Keratinocyte (primary cell): ENCODE measurements around the gene CAMKMT.

Experiments used
- EZH2 ChIP-seq: IDR thresholded peaks from one replicate; pipeline ENCODE4 v1.6.1; 2012; ENCODE audit warnings: inconsistent platforms, mild to moderate bottlenecking, low read length, moderate library complexity
- TF ChIP-seq, protein P1 (sequence below), 3 experiments: IDR thresholded peaks in 1 of 3; conservative IDR thresholded peaks in 1 of 3; optimal IDR thresholded peaks in 1 of 3; 2 replicates in 2 of 3; 3 replicates in 1 of 3; pipeline versions ENCODE3 to v1.5.1; 2011; ENCODE audit warnings: low read length in 3 of 3, mild to moderate bottlenecking in 3 of 3, moderate library complexity in 2 of 3, control low read depth in 1 of 3, inconsistent platforms in 1 of 3; ENCODE audit not compliant: insufficient read depth in 2 of 3; ENCODE audit errors: extremely low read depth in 1 of 3

DNA sequence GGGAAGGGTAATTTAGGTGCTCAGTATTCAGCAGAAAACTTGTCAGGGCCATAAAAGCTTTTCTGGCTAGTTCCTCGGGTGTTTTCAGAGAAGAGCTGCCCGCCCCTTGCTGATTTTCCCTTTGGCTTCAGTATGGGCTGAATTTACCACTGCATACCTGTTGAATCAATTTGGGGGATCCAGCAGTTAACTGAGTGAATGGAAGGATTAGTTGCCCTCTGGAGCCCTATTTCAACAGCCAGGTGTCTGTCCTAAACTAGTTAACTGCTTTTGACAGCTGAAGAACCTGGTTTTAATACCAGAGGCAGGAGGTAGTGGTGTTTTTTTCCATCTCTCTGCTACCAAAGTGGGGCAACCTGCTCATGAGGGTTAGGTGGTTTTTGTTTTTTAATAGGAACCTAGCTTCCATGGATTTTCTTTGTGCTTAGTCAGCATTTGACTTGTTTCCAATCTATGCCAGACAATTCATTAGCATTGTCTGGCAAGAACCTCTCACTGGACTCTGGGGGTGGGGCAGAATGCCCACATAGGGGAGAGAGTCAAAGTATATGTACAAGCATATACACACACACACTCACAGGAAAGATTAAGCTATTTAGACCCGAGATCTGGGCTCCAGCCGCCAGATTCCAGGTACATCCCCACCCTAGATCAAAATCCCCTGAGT, 413.2 kb downstream of the CAMKMT start:
- TF ChIP-seq, protein P1, sequence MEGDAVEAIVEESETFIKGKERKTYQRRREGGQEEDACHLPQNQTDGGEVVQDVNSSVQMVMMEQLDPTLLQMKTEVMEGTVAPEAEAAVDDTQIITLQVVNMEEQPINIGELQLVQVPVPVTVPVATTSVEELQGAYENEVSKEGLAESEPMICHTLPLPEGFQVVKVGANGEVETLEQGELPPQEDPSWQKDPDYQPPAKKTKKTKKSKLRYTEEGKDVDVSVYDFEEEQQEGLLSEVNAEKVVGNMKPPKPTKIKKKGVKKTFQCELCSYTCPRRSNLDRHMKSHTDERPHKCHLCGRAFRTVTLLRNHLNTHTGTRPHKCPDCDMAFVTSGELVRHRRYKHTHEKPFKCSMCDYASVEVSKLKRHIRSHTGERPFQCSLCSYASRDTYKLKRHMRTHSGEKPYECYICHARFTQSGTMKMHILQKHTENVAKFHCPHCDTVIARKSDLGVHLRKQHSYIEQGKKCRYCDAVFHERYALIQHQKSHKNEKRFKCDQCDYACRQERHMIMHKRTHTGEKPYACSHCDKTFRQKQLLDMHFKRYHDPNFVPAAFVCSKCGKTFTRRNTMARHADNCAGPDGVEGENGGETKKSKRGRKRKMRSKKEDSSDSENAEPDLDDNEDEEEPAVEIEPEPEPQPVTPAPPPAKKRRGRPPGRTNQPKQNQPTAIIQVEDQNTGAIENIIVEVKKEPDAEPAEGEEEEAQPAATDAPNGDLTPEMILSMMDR (optimal IDR thresholded peaks at IDR 0.05 in 1 of 3, IDR thresholded peaks at IDR 0.05 in 1 of 3, conservative IDR thresholded peaks at IDR 0.05 in 1 of 3; ENCODE audit: extremely low read depth in 1 of 3, insufficient read depth in 2 of 3, low read length in 3 of 3), result no peak
- TF ChIP-seq EZH2, result no peak
